ENCODE results near the gene CORO1C.
"Not testable (repeated sequence)": the region's sequence is repeated elsewhere in the genome, so short reads cannot be mapped to it uniquely, and the experiment has no call there.

The CORO1C gene

DNA sequence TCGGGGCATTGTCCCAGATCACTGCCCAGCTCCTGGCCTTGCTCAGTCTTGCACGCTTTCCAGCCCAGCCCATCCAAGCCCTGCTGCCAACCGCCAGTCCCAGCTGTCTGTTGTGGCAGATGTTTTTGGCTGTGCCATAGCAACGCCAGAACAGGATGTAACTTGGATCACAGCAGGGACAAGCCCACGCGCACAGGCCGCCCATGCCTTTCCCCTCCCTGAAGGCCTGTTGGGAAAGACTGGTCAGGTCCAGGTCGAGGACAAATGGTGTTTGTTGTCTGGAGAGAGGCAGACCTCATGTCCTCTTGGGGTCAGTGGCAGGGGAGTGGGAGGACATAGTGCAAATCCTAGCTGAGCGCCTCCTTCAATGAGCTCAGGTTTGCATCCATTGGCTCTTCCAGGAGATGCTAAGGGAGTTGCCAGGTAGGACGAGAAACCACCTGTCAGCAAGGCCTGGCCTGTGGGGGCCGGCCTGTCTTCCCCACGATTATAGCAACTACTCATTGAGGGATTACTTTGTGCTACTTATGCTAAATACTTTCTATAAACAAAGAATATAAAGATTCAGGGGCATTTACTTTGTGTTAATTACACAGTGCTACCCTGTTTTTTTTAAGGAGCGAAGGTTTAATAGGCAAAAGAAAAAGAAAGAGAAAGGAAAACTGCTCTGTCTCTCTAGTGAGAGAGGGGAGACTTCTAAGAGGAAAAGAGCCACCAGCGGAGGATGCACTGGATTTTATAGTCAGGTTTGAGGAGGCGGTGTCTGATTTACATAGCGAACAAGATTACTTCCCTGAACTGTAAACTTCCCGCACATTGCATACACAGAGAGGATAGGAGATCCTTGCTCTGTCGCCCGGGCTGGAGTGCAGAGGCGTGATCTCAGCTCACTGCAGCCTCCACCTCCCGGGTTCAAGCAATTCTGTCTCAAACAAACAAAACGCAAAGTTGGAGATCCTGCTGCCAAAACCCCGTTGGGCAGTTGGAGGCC lies 42.8 kb upstream of the CORO1C start:
- no peaks in the 10 kb centered on the region for H3K79me2 ChIP-seq (ENCODE audit: low read length)
- H3K9ac ChIP-seq (ENCODE audit: low read length): no peak overlapping the region
- no peaks in the 10 kb centered on the region for H3K9me3 ChIP-seq (ENCODE audit: insufficient read depth, low read length)
- TF ChIP-seq, protein P1, sequence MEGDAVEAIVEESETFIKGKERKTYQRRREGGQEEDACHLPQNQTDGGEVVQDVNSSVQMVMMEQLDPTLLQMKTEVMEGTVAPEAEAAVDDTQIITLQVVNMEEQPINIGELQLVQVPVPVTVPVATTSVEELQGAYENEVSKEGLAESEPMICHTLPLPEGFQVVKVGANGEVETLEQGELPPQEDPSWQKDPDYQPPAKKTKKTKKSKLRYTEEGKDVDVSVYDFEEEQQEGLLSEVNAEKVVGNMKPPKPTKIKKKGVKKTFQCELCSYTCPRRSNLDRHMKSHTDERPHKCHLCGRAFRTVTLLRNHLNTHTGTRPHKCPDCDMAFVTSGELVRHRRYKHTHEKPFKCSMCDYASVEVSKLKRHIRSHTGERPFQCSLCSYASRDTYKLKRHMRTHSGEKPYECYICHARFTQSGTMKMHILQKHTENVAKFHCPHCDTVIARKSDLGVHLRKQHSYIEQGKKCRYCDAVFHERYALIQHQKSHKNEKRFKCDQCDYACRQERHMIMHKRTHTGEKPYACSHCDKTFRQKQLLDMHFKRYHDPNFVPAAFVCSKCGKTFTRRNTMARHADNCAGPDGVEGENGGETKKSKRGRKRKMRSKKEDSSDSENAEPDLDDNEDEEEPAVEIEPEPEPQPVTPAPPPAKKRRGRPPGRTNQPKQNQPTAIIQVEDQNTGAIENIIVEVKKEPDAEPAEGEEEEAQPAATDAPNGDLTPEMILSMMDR (IDR thresholded peaks at IDR 0.05; ENCODE audit: low read depth, low read length): no peak
- no peak for TF ChIP-seq EZH2phosphoT487 (IDR thresholded peaks at IDR 0.05; ENCODE audit: low read depth)
- H3K36me3 ChIP-seq (replicated peaks; ENCODE audit: low read depth, low read length): no peaks in the 10 kb centered on the region
- H3K4me2 ChIP-seq (ENCODE audit: low read length): peak overlapping the region; percentile 31
- H3K4me3 ChIP-seq (ENCODE audit: low read length): 0 out of 2 replicates have a peak overlapping the region, but pooled peaks have one; percentile 29
- peaks cover 22% of the 10 kb centered on the region for H3K27me3 ChIP-seq (ENCODE audit: low read depth, low read length)
- no peaks in the 10 kb centered on the region for H4K20me1 ChIP-seq (ENCODE audit: insufficient read depth, low read length)
- no peak overlapping the region for H2AFZ ChIP-seq (ENCODE audit: low read depth, low read length)
- H3K4me1 ChIP-seq (ENCODE audit: low read length): peaks cover 16% of the 10 kb centered on the region
- H3K27ac ChIP-seq (ENCODE audit: low read length): no peak overlapping the region

DNA sequence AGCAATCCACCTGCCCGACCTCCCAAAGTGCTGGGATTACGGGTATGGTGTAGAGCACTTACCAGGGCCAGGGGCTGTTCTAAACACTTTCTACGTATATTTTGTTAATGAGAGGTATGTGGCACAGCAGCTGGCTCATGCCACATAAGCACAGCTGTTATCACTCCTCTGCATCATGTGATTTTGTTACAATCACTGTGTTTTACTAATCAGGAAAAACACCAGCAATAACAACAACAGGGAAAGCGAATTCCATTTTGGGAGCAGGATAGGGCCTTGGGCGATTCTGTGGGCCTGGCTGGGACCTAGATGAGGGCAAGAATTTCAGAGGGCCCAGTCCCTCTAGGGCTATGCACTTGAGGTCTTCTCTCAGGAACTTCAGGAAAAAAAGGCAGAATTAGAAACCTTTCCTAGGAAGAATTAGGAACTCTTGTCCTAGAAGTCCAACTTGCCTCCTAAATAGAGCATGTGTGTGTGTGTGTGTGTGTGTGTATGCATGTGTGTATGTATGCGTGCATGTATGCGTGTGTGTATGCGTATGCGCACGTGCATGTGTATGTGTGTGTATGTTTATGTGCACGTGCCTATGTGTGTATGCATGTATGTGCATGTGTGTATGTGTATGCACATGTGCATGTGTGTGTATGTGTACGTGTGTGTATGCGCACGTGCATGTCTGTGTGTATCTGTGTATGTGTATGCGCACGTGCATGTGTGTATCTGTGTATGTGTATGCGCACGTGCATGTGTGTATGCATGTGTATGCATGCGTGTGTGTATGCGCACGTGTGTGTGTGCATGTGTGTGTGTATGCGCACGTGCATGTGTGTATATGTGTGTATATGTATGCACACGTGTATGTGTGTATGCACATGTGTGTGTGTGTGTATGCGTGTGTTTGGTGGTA lies 41.8 kb upstream of the CORO1C start:
- peaks cover 21% of the 10 kb centered on the region for H3K4me1 ChIP-seq (ENCODE audit: low read length)
- no peaks in the 10 kb centered on the region for H3K9me3 ChIP-seq (ENCODE audit: insufficient read depth, low read length)
- no peak overlapping the region for H3K27ac ChIP-seq (ENCODE audit: low read length)
- no peak overlapping the region for H3K4me3 ChIP-seq (ENCODE audit: low read length)
- H3K27me3 ChIP-seq (ENCODE audit: low read depth, low read length): peaks cover 21% of the 10 kb centered on the region
- no peak for TF ChIP-seq EZH2phosphoT487 (IDR thresholded peaks at IDR 0.05; ENCODE audit: low read depth)
- TF ChIP-seq, protein P1 (IDR thresholded peaks at IDR 0.05; ENCODE audit: low read depth, low read length): no peak
- H2AFZ ChIP-seq (ENCODE audit: low read depth, low read length): no peak overlapping the region
- no peaks in the 10 kb centered on the region for H4K20me1 ChIP-seq (ENCODE audit: insufficient read depth, low read length)
- H3K36me3 ChIP-seq (replicated peaks; ENCODE audit: low read depth, low read length): no peaks in the 10 kb centered on the region
- H3K79me2 ChIP-seq (ENCODE audit: low read length): no peaks in the 10 kb centered on the region
- H3K9ac ChIP-seq (ENCODE audit: low read length): no peak overlapping the region
- H3K4me2 ChIP-seq (ENCODE audit: low read length): no peak overlapping the region

GRCh38 chr12:108772247-108772646 lies 40.9 kb upstream of the CORO1C start:
- no peak for TF ChIP-seq EZH2phosphoT487 (IDR thresholded peaks at IDR 0.05; ENCODE audit: low read depth)
- TF ChIP-seq, protein P1 (IDR thresholded peaks at IDR 0.05; ENCODE audit: low read depth, low read length): no peak
- no peak overlapping the region for H2AFZ ChIP-seq (ENCODE audit: low read depth, low read length)

DNA sequence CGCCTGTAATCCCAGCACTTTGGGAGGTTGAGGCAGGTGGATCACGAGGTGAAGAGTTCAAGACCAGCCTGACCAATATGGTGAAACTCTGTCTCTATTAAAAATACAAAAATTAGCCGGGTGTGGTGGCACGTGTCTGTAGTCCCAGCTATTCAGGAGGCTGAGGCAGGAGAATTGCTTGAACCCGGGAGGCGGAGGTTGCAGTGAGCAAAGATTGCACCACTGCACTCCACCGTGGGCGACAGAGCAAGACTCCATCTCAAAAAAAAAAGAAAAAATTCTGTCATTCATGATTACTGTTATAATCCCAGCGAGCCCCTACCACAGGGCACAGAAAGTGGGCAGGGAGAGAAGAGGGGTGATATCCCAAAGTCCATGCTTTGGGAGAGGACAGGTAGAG lies 40.5 kb upstream of the CORO1C start:
- not testable (repeated sequence) for H2AFZ ChIP-seq (ENCODE audit: low read depth, low read length)

More at GRCh38 chr12:108772247-108772646, 40.9 kb upstream of the CORO1C start:
- no peak overlapping the region for H3K9ac ChIP-seq (ENCODE audit: low read length)
- no peaks in the 10 kb centered on the region for H3K9me3 ChIP-seq (ENCODE audit: insufficient read depth, low read length)
- H3K79me2 ChIP-seq (ENCODE audit: low read length): no peaks in the 10 kb centered on the region
- H4K20me1 ChIP-seq (ENCODE audit: insufficient read depth, low read length): no peaks in the 10 kb centered on the region
- peaks cover 21% of the 10 kb centered on the region for H3K27me3 ChIP-seq (ENCODE audit: low read depth, low read length)
- no peaks in the 10 kb centered on the region for H3K36me3 ChIP-seq (replicated peaks; ENCODE audit: low read depth, low read length)
- no peak overlapping the region for H3K4me2 ChIP-seq (ENCODE audit: low read length)
- peaks cover 28% of the 10 kb centered on the region for H3K4me1 ChIP-seq (ENCODE audit: low read length)
- no peak overlapping the region for H3K4me3 ChIP-seq (ENCODE audit: low read length)
- no peak overlapping the region for H3K27ac ChIP-seq (ENCODE audit: low read length)

More for the DNA sequence above, 40.5 kb upstream of the CORO1C start:
- not testable (repeated sequence) for H3K79me2 ChIP-seq (ENCODE audit: low read length); H3K9ac ChIP-seq (ENCODE audit: low read length); H3K4me3 ChIP-seq (ENCODE audit: low read length); H3K4me2 ChIP-seq (ENCODE audit: low read length); H3K27ac ChIP-seq (ENCODE audit: low read length); H3K36me3 ChIP-seq (replicated peaks; ENCODE audit: low read depth, low read length); H4K20me1 ChIP-seq (ENCODE audit: insufficient read depth, low read length); H3K9me3 ChIP-seq (ENCODE audit: insufficient read depth, low read length)
- peaks cover 28% of the 10 kb centered on the region for H3K4me1 ChIP-seq (ENCODE audit: low read length)
- H3K27me3 ChIP-seq (ENCODE audit: low read depth, low read length): peaks cover 20% of the 10 kb centered on the region
